NB4 (cell line): ENCODE measurements around the gene SNAP25.

ENCODE experiments used
- CTCF ChIP-seq: IDR thresholded peaks from one replicate; pipeline ENCODE4 v1.5.1; 2012; ENCODE audit warnings: low read depth, low read length
- MAX ChIP-seq: IDR thresholded peaks from 2 replicates; pipeline ENCODE4 v1.6.1; 2011; ENCODE audit warnings: low read depth, low read length
- MYC ChIP-seq: IDR thresholded peaks from 2 replicates; pipeline ENCODE4 v1.6.1; 2011; ENCODE audit warnings: low read depth, low read length
- POLR2A ChIP-seq: IDR thresholded peaks from 2 replicates; pipeline ENCODE4 v1.6.1; 2011; ENCODE audit warnings: mild to moderate bottlenecking; ENCODE audit not compliant: insufficient read length; ENCODE audit errors: extremely low read depth

- no peak for TF ChIP-seq CTCF
- no peak for TF ChIP-seq MAX
- TF ChIP-seq POLR2A: no peak
- no peak for TF ChIP-seq MYC
Measured at GRCh38 chr20:10344953-10345352, 126.3 kb downstream of the SNAP25 start.
